Heart left ventricle (tissue), 16 donors: ENCODE results near the gene ZNF566. TPM values are rescaled to one million over a fixed set of nuclear protein-coding genes. Genes with fewer than 3 reads are reported as not detected.

Source experiments
- ATAC-seq, 4 donors: fragments of 200-7000 bp; cut with Tn5 transposase; one replicate each; pipeline ENCODE4 v1.9.1; 2020 to 2022; ENCODE audit warnings: moderate library complexity in 4 of 4, mild to moderate bottlenecking in 3 of 4, moderate number of reproducible peaks in 1 of 4
- DNase-seq, 5 donors: peaks; one replicate each; pipeline ENCODE4 v3.0.0-alpha.2; 2020
- H3K27ac ChIP-seq, 12 donors: fragments of 200-600 bp; sonication (generic) in 4 of 12; one replicate each; pipeline versions ENCODE4 v1.5.0 to v1.8.0; 2016 to 2022; ENCODE audit warnings: mild to moderate bottlenecking in 2 of 12
- H3K27me3 ChIP-seq, 9 donors: fragments of 200-600 bp; sonication (generic) in 2 of 9; one replicate each; pipeline versions ENCODE4 v1.5.1 to v1.8.0; 2016 to 2022; ENCODE audit warnings: mild to moderate bottlenecking in 3 of 9
- H3K36me3 ChIP-seq, 9 donors: fragments of 200-600 bp; sonication (generic) in 2 of 9; one replicate each; pipeline versions ENCODE4 v1.5.0 to v1.8.0; 2018 to 2022; ENCODE audit warnings: mild to moderate bottlenecking in 2 of 9
- H3K4me1 ChIP-seq, 12 donors: fragments of 200-600 bp; sonication (generic) in 4 of 12; one replicate each; pipeline versions ENCODE4 v1.5.0 to v1.8.0; 2016 to 2022; ENCODE audit warnings: mild to moderate bottlenecking in 3 of 12
- H3K4me3 ChIP-seq, 12 donors: fragments of 200-600 bp; sonication (generic) in 4 of 12; one replicate each; pipeline versions ENCODE4 v1.5.0 to v1.8.0; 2017 to 2022; ENCODE audit warnings: mild to moderate bottlenecking in 9 of 12, moderate library complexity in 4 of 12
- H3K9me3 ChIP-seq, 12 donors: fragments of 200-600 bp; sonication (generic) in 4 of 12; one replicate each; pipeline versions ENCODE4 v1.5.0 to v1.8.0; 2016 to 2022; ENCODE audit warnings: mild to moderate bottlenecking in 1 of 12
- POLR2A ChIP-seq, 2 donors: fragments of 450-650 bp; IDR thresholded peaks; one replicate each; pipeline ENCODE4 v1.6.1; 2017; ENCODE audit warnings: antibody characterized with exemption in 2 of 2, mild to moderate bottlenecking in 2 of 2, moderate library complexity in 2 of 2
- WGBS, 4 donors: extraction: QIAGEN DNeasy Blood & Tissue Kit in 2 of 4; methylation state at CpG; one replicate each; pipeline versions ENCODE4 v1.1.5 to v1.1.7; 2013 to 2018; 5-methylcytosine and 5-hydroxymethylcytosine counted together
- intact Hi-C, 10 donors: fragments of 100-400 bp; cut with DNase I; formaldehyde crosslinking; loops; one replicate each; pipeline versions ENCODE4 v1.11.1 to v1.14.2; 2022
- polyA plus RNA-seq, 2 donors: library from polyadenylated mRNA; stranded (reverse); fragments of 200-250 nt; gene quantifications; one replicate each; pipeline ENCODE4 v1.2.3, GENCODE V29; 2013
- total RNA-seq, 9 donors: library from RNA; depleted of rRNA in 2 of 9; stranded (reverse); fragments of >200 nt in 2 of 9; fragmentation: NEBNext Ultra II Directional in 3 of 9; extraction: Animal tissue kit (Norgen Biotek cat#: 25700) in 3 of 9; gene quantifications; one replicate each; pipeline versions ENCODE4 v1.1.0 to v1.2.4, GENCODE V29; 2016 to 2023
- TF ChIP-seq, protein P1 (sequence below), 12 donors: fragments of 200-600 bp; sonication (generic) in 4 of 12; IDR thresholded peaks; one replicate each; pipeline versions ENCODE4 v1.5.0 to v1.8.0; 2018 to 2022; ENCODE audit warnings: antibody characterized with exemption in 12 of 12, mild to moderate bottlenecking in 5 of 12
- donor health status: ischemic (EF 13 %, LVEDD 7.1; RV severe dilation, severe dysfunction).
- donor health status: healthy with polysubstance abuse.
- donor health status: DM: no; HTN: yes; CAD: no.
- donor health status: DM: no; HTN: no; CAD: no.
- donor health status: ischemic (EF 25% LVEDD 6.9; RV normal size, moderate dysfunction).
- donor health status: ischemic (EF 25% LVEDD 5.7; RV mildly dilated, moderate dysfunction).
- donor health status: healthy.
- donor health status: DM: yes; HTN: yes; CAD: no.
- donor health status: ischemic (EF 35%, LVEDD 5.7; RV mildly dilated, moderate dysfunction).
- donor health status: nonischemic (EF 11% LVEDD 7.7; RV severe dilation, severe dysfunction).
- donor health status: DM: yes; HTN: yes; CAD: no.
- donor health status: PGD.
- donor health status: ischemic (EF 29% LVEDD 5.4; RV normal size, mild dysfunction).
- donor health status: nonischemic (EF 23%, LVEDD 6.1; RV moderate dilation, normal function).

The ZNF566 gene
- total and polyA plus RNA-seq, 11 donors = 3.7 to 14.0 (median 8.1) TPM

DNA sequence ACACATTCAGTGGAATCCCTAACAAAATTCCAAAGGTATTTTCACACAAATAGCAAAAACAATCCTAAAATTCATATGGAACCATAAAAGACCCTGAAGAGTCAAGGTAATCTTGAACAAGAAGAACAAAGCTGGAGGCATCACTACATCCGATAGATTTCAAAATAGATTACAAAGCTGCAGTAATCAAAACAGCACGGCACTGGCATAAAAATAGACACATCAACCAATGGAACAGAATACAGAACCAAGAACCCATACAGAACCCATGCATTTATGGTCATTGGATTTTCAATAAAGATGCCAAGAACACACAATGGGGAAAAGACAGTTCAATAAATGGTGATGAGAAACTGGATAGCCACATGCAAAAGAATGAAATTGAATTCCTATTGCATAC, 32.5 kb downstream of the ZNF566 start:
- TF ChIP-seq, protein P1, sequence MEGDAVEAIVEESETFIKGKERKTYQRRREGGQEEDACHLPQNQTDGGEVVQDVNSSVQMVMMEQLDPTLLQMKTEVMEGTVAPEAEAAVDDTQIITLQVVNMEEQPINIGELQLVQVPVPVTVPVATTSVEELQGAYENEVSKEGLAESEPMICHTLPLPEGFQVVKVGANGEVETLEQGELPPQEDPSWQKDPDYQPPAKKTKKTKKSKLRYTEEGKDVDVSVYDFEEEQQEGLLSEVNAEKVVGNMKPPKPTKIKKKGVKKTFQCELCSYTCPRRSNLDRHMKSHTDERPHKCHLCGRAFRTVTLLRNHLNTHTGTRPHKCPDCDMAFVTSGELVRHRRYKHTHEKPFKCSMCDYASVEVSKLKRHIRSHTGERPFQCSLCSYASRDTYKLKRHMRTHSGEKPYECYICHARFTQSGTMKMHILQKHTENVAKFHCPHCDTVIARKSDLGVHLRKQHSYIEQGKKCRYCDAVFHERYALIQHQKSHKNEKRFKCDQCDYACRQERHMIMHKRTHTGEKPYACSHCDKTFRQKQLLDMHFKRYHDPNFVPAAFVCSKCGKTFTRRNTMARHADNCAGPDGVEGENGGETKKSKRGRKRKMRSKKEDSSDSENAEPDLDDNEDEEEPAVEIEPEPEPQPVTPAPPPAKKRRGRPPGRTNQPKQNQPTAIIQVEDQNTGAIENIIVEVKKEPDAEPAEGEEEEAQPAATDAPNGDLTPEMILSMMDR (IDR thresholded peaks at IDR 0.05) = no peak
- TF ChIP-seq POLR2A (IDR thresholded peaks at IDR 0.05) = no peak

DNA sequence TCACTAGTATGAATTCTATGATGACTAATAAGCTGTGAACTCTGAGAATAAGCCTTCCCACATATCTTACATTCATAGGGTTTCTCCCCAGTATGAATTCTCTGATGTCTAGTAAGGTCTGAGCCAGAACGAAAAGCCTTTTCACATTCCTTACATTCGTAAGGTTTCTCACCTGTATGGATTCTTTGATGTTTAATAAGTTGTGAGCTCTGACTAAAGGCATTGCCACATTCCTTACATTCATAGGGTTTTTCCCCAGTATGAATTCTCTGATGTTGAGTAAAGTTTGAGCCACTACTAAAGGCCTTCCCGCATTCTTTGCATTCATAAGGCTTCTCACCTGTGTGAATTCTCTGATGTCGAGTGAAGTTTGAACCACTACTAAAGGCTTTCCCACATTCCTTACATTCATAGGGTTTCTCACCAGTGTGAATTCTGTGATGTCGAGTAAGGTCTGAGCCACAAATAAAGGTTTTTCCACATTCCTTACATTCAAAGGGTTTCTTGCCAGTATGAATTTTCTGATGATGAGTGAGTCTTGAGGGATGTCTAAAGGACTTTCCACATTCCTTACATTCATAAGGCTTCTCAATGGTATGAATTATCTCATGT, 40.2 kb downstream of the ZNF566 start:
- intact Hi-C loops = no loop called here
- no peak for DNase-seq
- Histone ChIP-seq H3K27ac (no peak overlapping the region), H3K36me3 (peaks cover 16 to 88% (median 42%) of the 10 kb centered on the region in 9 donors), H3K27me3 (no peaks in the 10 kb centered on the region), H3K9me3 (peaks cover 0 to 100% (median 85%) of the 10 kb centered on the region in 12 donors), H3K4me3 (no peak overlapping the region), H3K4me1 (no peaks in the 10 kb centered on the region)
- TF ChIP-seq POLR2A (IDR thresholded peaks at IDR 0.05) = no peak
- TF ChIP-seq, protein P1 (IDR thresholded peaks at IDR 0.05) = no peak
- ATAC-seq = no peak
- WGBS, 4 donors = 93 to 98% (median 95%) methylated on average over 5 of the region's 5 CpGs

More for the DNA sequence above, 32.5 kb downstream of the ZNF566 start:
- Histone ChIP-seq H3K36me3 (peaks cover 0 to 60% (median 26%) of the 10 kb centered on the region in 9 donors), H3K4me1 (no peaks in the 10 kb centered on the region), H3K9me3 (peaks cover 0 to 73% (median 29%) of the 10 kb centered on the region in 12 donors), H3K27ac (no peak overlapping the region), H3K27me3 (no peaks in the 10 kb centered on the region), H3K4me3 (no peak overlapping the region)
- WGBS, 4 donors = 92 to 98% (median 98%) methylated on average over 2 of the region's 2 CpGs
- intact Hi-C loops = no loop called here
- ATAC-seq = no peak
- DNase-seq = no peak

DNA sequence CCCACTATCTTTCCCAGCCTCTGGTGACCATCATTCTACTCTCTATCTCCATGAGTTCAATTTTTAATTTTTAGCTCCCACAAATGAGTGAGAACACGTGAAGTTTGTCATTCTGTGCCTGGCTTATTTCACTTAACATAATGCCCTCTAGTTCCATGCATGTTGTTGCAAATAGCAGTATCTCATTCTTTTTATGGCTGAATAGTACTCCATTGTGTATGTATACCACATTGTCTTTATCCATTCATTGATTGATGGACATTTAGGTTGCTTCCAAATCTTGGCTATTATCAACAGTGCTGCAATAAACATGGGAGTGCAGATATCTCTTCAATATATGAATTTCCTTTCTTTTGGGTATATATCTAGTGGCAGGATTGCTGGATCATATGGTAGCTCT, 48.0 kb downstream of the ZNF566 start:
- no peaks in the 10 kb centered on the region for H3K4me1 ChIP-seq
- 55 to 79% (median 67%) methylated on average over 1 of the region's 1 CpG for WGBS, 4 donors
- TF ChIP-seq, protein P1 (IDR thresholded peaks at IDR 0.05) = no peak
- TF ChIP-seq POLR2A (IDR thresholded peaks at IDR 0.05) = no peak
- peaks cover 0 to 90% (median 50%) of the 10 kb centered on the region in 12 donors for H3K9me3 ChIP-seq
- no peak for ATAC-seq
- intact Hi-C loops = no loop called here
- peaks cover 0 to 14% (median 0%) of the 10 kb centered on the region in 9 donors for H3K36me3 ChIP-seq
- H3K27ac ChIP-seq = no peak overlapping the region
- no peak overlapping the region for H3K4me3 ChIP-seq
- DNase-seq = no peak
- H3K27me3 ChIP-seq = no peaks in the 10 kb centered on the region

DNA sequence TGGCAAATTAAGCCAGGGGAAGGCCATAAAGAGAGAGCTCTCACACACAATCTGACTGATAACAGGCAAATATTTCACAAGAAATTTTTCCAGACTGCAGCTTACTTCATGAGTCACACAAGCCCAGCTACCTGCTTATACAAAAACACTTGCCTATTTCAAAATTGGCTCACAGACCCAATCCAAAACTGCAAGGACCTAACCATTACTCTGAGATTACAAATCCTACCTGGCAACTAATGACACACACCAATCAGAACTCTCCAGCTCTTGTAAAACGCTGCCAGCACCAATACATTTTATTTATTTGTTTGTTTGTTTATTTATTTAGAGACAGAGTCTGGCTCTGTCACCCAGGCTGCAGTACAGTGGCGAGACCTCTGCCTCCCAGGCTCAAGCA, 52.8 kb downstream of the ZNF566 start:
- no peaks in the 10 kb centered on the region for H3K36me3 ChIP-seq
- ATAC-seq (no peak), DNase-seq (no peak)
- no peaks in the 10 kb centered on the region for H3K27me3 ChIP-seq
- no peak overlapping the region for H3K27ac ChIP-seq
- no peak overlapping the region for H3K4me3 ChIP-seq
- intact Hi-C loops = no loop called here
- WGBS, 4 donors = 37 to 55% (median 45%) methylated on average over 2 of the region's 2 CpGs
- peaks cover 0 to 56% (median 17%) of the 10 kb centered on the region in 12 donors for H3K9me3 ChIP-seq
- TF ChIP-seq, protein P1 (IDR thresholded peaks at IDR 0.05) = no peak
- TF ChIP-seq POLR2A (IDR thresholded peaks at IDR 0.05) = no peak
- no peaks in the 10 kb centered on the region for H3K4me1 ChIP-seq
